ENCODE data around the gene KCNH5. TPM values are rescaled to one million over a fixed set of nuclear protein-coding genes. Genes with fewer than 3 reads are reported as not detected.
A peak's percentile ranks its signal among the peaks of the same experiment; 100 is the strongest.

Gene KCNH5
- total RNA-seq, 1 donor: under 0.01 TPM

- H3K4me3 ChIP-seq (ENCODE audit: low read depth, low read length): no peak overlapping the region
- TF ChIP-seq, protein P1, sequence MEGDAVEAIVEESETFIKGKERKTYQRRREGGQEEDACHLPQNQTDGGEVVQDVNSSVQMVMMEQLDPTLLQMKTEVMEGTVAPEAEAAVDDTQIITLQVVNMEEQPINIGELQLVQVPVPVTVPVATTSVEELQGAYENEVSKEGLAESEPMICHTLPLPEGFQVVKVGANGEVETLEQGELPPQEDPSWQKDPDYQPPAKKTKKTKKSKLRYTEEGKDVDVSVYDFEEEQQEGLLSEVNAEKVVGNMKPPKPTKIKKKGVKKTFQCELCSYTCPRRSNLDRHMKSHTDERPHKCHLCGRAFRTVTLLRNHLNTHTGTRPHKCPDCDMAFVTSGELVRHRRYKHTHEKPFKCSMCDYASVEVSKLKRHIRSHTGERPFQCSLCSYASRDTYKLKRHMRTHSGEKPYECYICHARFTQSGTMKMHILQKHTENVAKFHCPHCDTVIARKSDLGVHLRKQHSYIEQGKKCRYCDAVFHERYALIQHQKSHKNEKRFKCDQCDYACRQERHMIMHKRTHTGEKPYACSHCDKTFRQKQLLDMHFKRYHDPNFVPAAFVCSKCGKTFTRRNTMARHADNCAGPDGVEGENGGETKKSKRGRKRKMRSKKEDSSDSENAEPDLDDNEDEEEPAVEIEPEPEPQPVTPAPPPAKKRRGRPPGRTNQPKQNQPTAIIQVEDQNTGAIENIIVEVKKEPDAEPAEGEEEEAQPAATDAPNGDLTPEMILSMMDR (IDR thresholded peaks at IDR 0.05; ENCODE audit: insufficient read depth, low read depth, low read length): no peak
- DNase-seq (ENCODE audit: low read depth): no peak
These were observed 6.0 kb upstream of the KCNH5 start for GRCh38 chr14:63051301-63051700.

GRCh38 chr14:63050694-63051093 is 5.4 kb upstream of the KCNH5 start:
- TF ChIP-seq, protein P1 (IDR thresholded peaks at IDR 0.05; ENCODE audit: insufficient read depth, low read depth, low read length): no peak
- DNase-seq (ENCODE audit: low read depth): no peak
- no peak overlapping the region for H3K4me3 ChIP-seq (ENCODE audit: low read depth, low read length)

GRCh38 chr14:63046339-63047268 is 1.3 kb upstream of the KCNH5 start:
- no peak overlapping the region for H3K4me3 ChIP-seq (ENCODE audit: low read depth, low read length)
- no peak for DNase-seq (ENCODE audit: low read depth)
- TF ChIP-seq, protein P1 (IDR thresholded peaks at IDR 0.05; ENCODE audit: insufficient read depth, low read depth, low read length): no peak

GRCh38 chr14:63045612-63046320 is 508 bp upstream of the KCNH5 start:
- H3K4me3 ChIP-seq (ENCODE audit: low read depth, low read length): no peak overlapping the region
- peak; percentile 1 for DNase-seq (ENCODE audit: low read depth)
- TF ChIP-seq, protein P1 (IDR thresholded peaks at IDR 0.05; ENCODE audit: insufficient read depth, low read depth, low read length): no peak

DNA sequence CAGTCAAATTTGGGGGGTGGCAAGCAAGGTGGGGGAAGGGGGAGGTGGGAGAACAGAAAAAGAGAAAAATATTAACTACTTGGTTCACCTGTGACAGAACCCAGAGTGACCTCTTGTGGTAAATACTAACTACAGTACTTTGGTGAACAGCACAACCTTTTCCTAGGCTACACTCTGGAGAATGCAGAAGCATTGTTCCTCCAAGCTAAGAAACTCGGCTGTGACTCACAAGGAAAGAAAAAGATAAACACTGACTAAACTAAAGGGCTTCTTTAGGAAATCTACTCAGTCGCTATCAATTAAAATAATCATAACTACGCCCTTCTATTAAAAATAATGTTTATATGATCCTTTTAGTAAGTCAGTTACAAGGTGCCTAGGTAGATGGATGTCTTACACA is 5.4 kb downstream of the KCNH5 start:
- DNase-seq (ENCODE audit: low read depth): peak; percentile 37

GRCh38 chr14:63032641-63033040 is 12.6 kb downstream of the KCNH5 start:
- TF ChIP-seq, protein P1 (IDR thresholded peaks at IDR 0.05; ENCODE audit: insufficient read depth, low read depth, low read length): no peak
- H3K4me3 ChIP-seq (ENCODE audit: low read depth, low read length): no peak overlapping the region
- DNase-seq (ENCODE audit: low read depth): no peak

More for the DNA sequence above, 5.4 kb downstream of the KCNH5 start:
- no peak overlapping the region for H3K4me3 ChIP-seq (ENCODE audit: low read depth, low read length)
- TF ChIP-seq, protein P1 (IDR thresholded peaks at IDR 0.05; ENCODE audit: insufficient read depth, low read depth, low read length): peak; percentile 23

Measured in fibroblast of villous mesenchyme (primary cell).